Astrocyte of the cerebellum (primary cell): Measurements from ENCODE around the gene ZNF80.
"Not testable (repeated sequence)": the region's sequence is repeated elsewhere in the genome, so short reads cannot be mapped to it uniquely, and the experiment has no call there.

Source experiments
- DNase-seq: peaks from one replicate; pipeline ENCODE4 v3.0.0-alpha.2; 2011; ENCODE audit warnings: low read depth
- H3K4me3 ChIP-seq: 2 replicates; pipeline ENCODE4 v1.5.1; 2011; ENCODE audit warnings: mild to moderate bottlenecking, low read depth, low read length, moderate library complexity
- in situ Hi-C: cut with HindIII; loops from 2 replicates; pipeline ENCODE4 v1.10.0; 2017; ENCODE audit warnings: low sequenced_read_pairs
- TF ChIP-seq, protein P1 (sequence below): IDR thresholded peaks from 2 replicates; pipeline ENCODE4 v1.5.1; 2012; ENCODE audit warnings: low read length, low read depth, moderate library complexity, mild to moderate bottlenecking; ENCODE audit errors: missing control alignments

The ZNF80 gene

GRCh38 chr3:114260152-114260551, 22.8 kb upstream of the ZNF80 start:
- no peak overlapping the region for H3K4me3 ChIP-seq
- no peak for DNase-seq
- TF ChIP-seq, protein P1, sequence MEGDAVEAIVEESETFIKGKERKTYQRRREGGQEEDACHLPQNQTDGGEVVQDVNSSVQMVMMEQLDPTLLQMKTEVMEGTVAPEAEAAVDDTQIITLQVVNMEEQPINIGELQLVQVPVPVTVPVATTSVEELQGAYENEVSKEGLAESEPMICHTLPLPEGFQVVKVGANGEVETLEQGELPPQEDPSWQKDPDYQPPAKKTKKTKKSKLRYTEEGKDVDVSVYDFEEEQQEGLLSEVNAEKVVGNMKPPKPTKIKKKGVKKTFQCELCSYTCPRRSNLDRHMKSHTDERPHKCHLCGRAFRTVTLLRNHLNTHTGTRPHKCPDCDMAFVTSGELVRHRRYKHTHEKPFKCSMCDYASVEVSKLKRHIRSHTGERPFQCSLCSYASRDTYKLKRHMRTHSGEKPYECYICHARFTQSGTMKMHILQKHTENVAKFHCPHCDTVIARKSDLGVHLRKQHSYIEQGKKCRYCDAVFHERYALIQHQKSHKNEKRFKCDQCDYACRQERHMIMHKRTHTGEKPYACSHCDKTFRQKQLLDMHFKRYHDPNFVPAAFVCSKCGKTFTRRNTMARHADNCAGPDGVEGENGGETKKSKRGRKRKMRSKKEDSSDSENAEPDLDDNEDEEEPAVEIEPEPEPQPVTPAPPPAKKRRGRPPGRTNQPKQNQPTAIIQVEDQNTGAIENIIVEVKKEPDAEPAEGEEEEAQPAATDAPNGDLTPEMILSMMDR: no peak
- in situ Hi-C loops: no loop called here

- DNase-seq: no peak
- no peak overlapping the region for H3K4me3 ChIP-seq
- in situ Hi-C loops: no loop called here
- TF ChIP-seq, protein P1: no peak
Observed at GRCh38 chr3:114259566-114259965, 22.2 kb upstream of the ZNF80 start.

- no peak overlapping the region for H3K4me3 ChIP-seq
- in situ Hi-C loops: no loop called here
- no peak for DNase-seq
- TF ChIP-seq, protein P1: no peak
Observed at GRCh38 chr3:114253505-114253904, 16.1 kb upstream of the ZNF80 start.

DNA sequence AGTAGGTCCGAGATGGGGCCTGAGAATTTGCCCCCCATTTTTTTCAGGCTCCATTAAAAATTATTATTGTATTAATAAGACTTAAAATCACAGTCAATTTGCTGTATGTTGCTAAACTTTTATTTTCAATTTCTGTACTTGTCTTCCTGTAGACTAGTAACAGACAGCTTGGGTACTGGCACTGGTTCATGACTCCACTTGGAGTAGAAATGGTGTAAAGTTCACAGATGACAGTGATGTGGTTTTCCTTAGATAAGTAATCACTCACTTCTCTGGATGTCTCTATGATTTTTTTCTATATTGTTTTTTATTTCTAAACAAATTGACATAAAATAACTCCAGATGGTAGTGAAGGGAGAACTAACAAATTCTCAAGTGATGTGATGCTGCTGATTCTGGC, 15.6 kb upstream of the ZNF80 start:
- no peak for DNase-seq
- TF ChIP-seq, protein P1: no peak
- in situ Hi-C loops: no loop called here
- no peak overlapping the region for H3K4me3 ChIP-seq

DNA sequence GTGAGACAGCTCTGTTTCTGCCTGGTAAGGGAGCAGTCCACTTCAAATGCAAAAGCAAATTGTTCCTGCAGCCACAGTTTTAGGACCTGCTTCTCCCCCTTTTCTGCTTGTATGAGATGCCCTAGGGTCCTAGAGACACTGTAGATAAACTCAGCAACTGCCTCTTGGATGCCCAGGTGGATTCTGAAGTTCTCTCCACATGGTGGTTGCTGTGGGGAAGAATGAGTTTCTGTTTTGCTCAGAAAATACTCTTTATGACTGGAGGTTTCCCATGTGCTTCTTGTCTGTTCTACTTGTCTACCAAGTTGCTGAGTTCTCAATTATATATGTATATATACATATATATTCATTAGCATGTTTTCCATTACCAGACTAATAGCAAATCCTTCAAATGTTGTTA, 5.6 kb upstream of the ZNF80 start:
- in situ Hi-C loops: no loop called here
- no peak overlapping the region for H3K4me3 ChIP-seq
- no peak for DNase-seq
- TF ChIP-seq, protein P1: no peak

DNA sequence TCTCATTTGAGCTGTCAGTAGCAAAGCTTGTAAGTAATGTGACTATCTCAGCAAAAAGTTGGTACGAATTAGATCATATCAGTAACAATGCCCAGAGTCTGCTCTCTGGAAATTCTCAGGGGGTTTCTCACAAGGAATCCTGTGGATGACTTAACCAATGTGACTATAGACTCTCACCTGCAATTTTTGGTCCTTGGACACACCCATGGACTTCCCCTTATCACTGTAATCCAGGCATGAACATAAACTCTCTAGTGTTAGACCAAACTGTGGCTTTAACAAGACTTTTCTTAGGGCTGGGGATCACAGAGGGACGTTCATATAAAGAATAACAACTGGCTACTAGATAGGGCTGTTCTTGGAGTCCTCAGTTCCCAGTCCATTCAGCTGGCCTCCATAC, 3.9 kb upstream of the ZNF80 start:
- in situ Hi-C loops: no loop called here
- H3K4me3 ChIP-seq: no peak overlapping the region
- no peak for DNase-seq
- TF ChIP-seq, protein P1: no peak

- H3K4me3 ChIP-seq, DNase-seq, in situ Hi-C loops: not testable (repeated sequence)
Observed at GRCh38 chr3:114238146-114238785, 888 bp upstream of the ZNF80 start.
